PC-9 (cell line): ENCODE data around the gene NUP50. TPM values are rescaled to one million over a fixed set of nuclear protein-coding genes. Genes with fewer than 3 reads are reported as not detected.

Experiments used
- BruUV-seq: library from RNA; stranded (reverse); fragments of 400-500 nt; replicated peaks from 2 replicates; lab custom pipeline; 2021; lab: Mats Ljungman, UMichigan
- CTCF ChIA-PET: fragments of 300-600 bp; sonication (Branson Sonifier 250); formaldehyde crosslinking; loops from one replicate; lab custom pipeline; 2022; ENCODE audit warnings: antibody characterized with exemption; lab: Charles Lee
- POLR2A ChIA-PET: fragments of 300-600 bp; sonication (Branson Sonifier 250); formaldehyde crosslinking; loops from one replicate; lab custom pipeline; 2022; ENCODE audit warnings: antibody characterized with exemption; ENCODE audit not compliant: unreplicated experiment; lab: Charles Lee
- DNase-seq, 2 experiments: peaks; one replicate each; pipeline versions ENCODE4 v3.0.0 to v3.0.0-alpha.2; 2015 to 2022; ENCODE audit warnings: mixed read lengths in 1 of 2
- H2AFZ ChIP-seq: fragments of 200-600 bp; sonication (generic); 2 replicates; pipeline ENCODE4 v1.8.1; 2017; ENCODE audit warnings: antibody characterized with exemption
- H3F3A ChIP-seq: fragments of 200-600 bp; sonication (generic); 2 replicates; pipeline ENCODE4 v1.8.1; 2017; ENCODE audit warnings: antibody characterized with exemption, mild to moderate bottlenecking, low read depth; ENCODE audit not compliant: insufficient read depth
- H3K27ac ChIP-seq: fragments of 200-600 bp; sonication (generic); 2 replicates; pipeline ENCODE4 v1.6.1; 2016; ENCODE audit warnings: mixed run types
- H3K27me3 ChIP-seq: fragments of 200-600 bp; sonication (generic); 2 replicates; pipeline ENCODE4 v1.6.1; 2016; ENCODE audit warnings: low read depth, mixed run types; ENCODE audit not compliant: insufficient read depth
- H3K36me3 ChIP-seq: fragments of 200-600 bp; sonication (generic); 2 replicates; pipeline ENCODE4 v1.6.1; 2016; ENCODE audit warnings: low read depth, mixed run types
- H3K4me1 ChIP-seq: fragments of 200-600 bp; sonication (generic); replicated peaks from 2 replicates; pipeline ENCODE4 v1.6.1; 2016; ENCODE audit warnings: mixed run types; ENCODE audit not compliant: insufficient read depth
- H3K4me2 ChIP-seq: fragments of 200-600 bp; sonication (generic); 2 replicates; pipeline ENCODE4 v1.6.1; 2017; ENCODE audit warnings: mixed run types
- H3K4me3 ChIP-seq: fragments of 200-600 bp; sonication (generic); 2 replicates; pipeline ENCODE4 v1.6.1; 2016; ENCODE audit warnings: mixed run types
- H3K79me2 ChIP-seq: fragments of 200-600 bp; sonication (generic); 2 replicates; pipeline ENCODE4 v1.6.1; 2017; ENCODE audit warnings: low read depth, mixed run types
- H3K9me2 ChIP-seq: fragments of 200-600 bp; sonication (generic); 2 replicates; pipeline ENCODE4 v1.8.1; 2017; ENCODE audit warnings: mild to moderate bottlenecking; ENCODE audit not compliant: insufficient read depth
- H3K9me3 ChIP-seq: fragments of 200-600 bp; sonication (generic); 2 replicates; pipeline ENCODE4 v1.8.1; 2016; ENCODE audit warnings: low read depth; ENCODE audit not compliant: insufficient read depth
- H4K20me1 ChIP-seq: fragments of 200-600 bp; sonication (generic); 2 replicates; pipeline ENCODE4 v1.8.1; 2017; ENCODE audit not compliant: insufficient read depth
- EZH2 ChIP-seq: fragments of 200-600 bp; sonication (generic); IDR thresholded peaks from 2 replicates; pipeline ENCODE4 v1.8.0; 2017; ENCODE audit warnings: antibody characterized with exemption, low read depth
- intact Hi-C: fragments of 100-400 bp; cut with micrococcal nuclease; formaldehyde crosslinking; loops from one replicate; pipeline ENCODE4 v1.10.0; 2022; ENCODE audit not compliant: unreplicated experiment
- total RNA-seq: library from RNA; stranded (reverse); gene quantifications from 2 replicates; pipeline ENCODE4 v1.2.3, GENCODE V29; 2021
- TF ChIP-seq, protein P1 (sequence below): fragments of 200-600 bp; sonication (generic); conservative IDR thresholded peaks from 2 replicates; pipeline ENCODE4 v1.6.1; 2017; ENCODE audit warnings: mixed run types, antibody characterized with exemption, mild to moderate bottlenecking, moderate library complexity

The NUP50 gene
- total RNA-seq, 1 experiment from 2014 or later, result 84.0 TPM

DNA sequence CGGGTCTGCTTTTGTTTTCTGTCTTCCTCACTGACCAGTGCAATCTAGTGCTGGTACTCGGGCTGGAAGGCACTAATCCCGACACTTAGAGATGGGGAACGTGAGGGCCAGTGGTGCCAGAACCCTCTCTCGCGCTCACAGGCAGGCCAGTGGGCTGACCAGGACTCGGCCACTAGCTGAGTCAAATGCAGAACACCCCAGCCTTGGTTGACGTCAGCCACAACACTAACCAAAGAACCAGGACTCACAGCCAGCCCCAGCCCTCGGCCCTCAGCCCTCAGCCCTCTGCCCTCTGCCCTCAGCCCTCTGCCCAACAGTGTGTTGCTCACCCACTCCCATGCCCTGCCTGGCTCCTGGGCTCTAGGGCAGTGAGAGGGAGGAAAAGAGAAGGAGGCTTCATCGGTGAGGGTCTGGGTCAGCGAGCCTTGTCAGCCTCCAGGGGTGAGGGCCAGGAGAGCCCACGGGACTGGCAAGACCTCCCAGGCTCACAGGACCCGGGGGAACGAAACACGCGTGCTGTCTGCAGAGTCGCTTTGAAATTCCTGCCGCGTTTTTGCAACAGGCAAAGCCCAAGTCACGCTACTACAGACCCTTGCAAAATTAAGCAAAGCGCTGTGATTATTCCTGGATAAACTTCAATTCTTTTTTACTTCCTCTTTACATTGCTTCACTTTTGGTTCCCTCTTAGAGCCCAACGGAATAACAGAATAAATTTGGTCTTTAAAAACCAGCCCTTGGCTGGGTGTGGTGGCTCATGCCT, 49.4 kb downstream of the NUP50 start:
- H3K36me3 ChIP-seq, result no peaks in the 10 kb centered on the region
- peaks cover 11% of the 10 kb centered on the region; the same call in 1 of the 2 replicates for H4K20me1 ChIP-seq
- ChIA-PET CTCF (no interaction called here), POLR2A (no interaction called here)
- TF ChIP-seq EZH2, result no peak
- TF ChIP-seq, protein P1, sequence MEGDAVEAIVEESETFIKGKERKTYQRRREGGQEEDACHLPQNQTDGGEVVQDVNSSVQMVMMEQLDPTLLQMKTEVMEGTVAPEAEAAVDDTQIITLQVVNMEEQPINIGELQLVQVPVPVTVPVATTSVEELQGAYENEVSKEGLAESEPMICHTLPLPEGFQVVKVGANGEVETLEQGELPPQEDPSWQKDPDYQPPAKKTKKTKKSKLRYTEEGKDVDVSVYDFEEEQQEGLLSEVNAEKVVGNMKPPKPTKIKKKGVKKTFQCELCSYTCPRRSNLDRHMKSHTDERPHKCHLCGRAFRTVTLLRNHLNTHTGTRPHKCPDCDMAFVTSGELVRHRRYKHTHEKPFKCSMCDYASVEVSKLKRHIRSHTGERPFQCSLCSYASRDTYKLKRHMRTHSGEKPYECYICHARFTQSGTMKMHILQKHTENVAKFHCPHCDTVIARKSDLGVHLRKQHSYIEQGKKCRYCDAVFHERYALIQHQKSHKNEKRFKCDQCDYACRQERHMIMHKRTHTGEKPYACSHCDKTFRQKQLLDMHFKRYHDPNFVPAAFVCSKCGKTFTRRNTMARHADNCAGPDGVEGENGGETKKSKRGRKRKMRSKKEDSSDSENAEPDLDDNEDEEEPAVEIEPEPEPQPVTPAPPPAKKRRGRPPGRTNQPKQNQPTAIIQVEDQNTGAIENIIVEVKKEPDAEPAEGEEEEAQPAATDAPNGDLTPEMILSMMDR, result no peak
- no peaks in the 10 kb centered on the region for H3K27me3 ChIP-seq
- H3K9me2 ChIP-seq, result no peaks in the 10 kb centered on the region
- no TSS peak for BruUV-seq
- H3F3A ChIP-seq, result 0 out of 2 replicates have a peak, but pooled peaks cover 5% of the 10 kb centered on the region
- intact Hi-C loops, result no loop called here
- no peaks in the 10 kb centered on the region for H3K4me1 ChIP-seq
- H3K79me2 ChIP-seq, result no peaks in the 10 kb centered on the region
- H3K9me3 ChIP-seq, result no peaks in the 10 kb centered on the region
- peak overlapping the region; percentile 24; the same call in 1 of the 2 replicates for H3K4me3 ChIP-seq
- no peak overlapping the region for H2AFZ ChIP-seq
- no peak overlapping the region for H3K27ac ChIP-seq
- no peak for DNase-seq
- peak overlapping the region; percentile 69 for H3K4me2 ChIP-seq

DNA sequence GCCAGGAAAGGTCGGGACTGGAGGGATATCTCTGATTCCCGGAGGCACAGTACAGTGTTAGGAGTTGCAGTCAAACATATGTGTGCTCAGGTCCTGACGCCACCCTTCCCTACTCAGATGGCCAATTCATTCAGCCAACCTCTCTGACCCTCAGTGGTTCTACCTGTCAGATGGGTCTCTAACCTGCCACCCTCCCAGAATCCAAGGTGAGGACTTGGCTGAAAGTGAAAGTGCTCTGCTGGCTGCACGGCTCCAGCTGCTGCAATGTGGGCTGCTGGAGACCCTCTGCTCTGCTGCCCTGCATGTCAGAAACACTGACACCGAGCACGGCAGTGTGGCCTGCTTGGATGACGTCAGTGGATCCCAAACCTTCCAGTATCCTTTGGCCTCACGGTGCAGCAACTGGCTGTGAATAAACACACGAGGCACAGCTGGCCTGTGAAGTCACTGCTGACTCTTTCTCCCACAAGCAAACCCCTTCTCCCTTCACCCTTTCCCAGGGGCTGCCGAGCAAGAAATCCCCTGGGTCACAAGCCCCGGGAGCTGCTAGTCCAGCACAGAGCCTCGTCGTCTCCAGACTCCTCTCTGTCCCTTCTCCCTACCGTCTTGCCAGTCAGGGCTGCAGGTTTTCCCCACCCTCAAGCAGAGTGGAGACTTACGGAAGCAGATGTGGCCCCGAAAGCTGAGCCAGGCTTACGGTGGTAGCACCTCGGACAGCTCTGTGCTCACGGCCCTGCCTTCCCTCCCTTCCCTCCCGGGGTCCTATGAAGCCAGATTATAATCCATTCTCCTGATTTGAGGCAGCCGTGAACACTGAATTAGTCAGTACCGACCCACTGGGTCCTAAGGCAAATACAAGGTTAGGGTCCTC, 52.6 kb downstream of the NUP50 start:
- ChIA-PET POLR2A (no interaction called here), CTCF (interaction anchor here (0.6 kb wide), 1 partner anchor 761 kb away, joined by 7 read pairs; the partner anchor contains the start of gene WNT7B)
- Histone ChIP-seq H3K27me3 (no peaks in the 10 kb centered on the region), H3K4me2 (no peak overlapping the region), H2AFZ (no peak overlapping the region), H3K27ac (no peak overlapping the region), H3K4me3 (no peak overlapping the region), H4K20me1 (peaks cover 3% of the 10 kb centered on the region; the same call in 1 of the 2 replicates), H3K9me3 (no peaks in the 10 kb centered on the region), H3K9me2 (no peaks in the 10 kb centered on the region), H3K36me3 (no peaks in the 10 kb centered on the region), H3F3A (0 out of 2 replicates have a peak, but pooled peaks cover 5% of the 10 kb centered on the region), H3K79me2 (no peaks in the 10 kb centered on the region), H3K4me1 (no peaks in the 10 kb centered on the region)
- no peak for TF ChIP-seq EZH2
- TF ChIP-seq, protein P1, result no peak
- no TSS peak for BruUV-seq
- no peak for DNase-seq
- intact Hi-C loops, result no loop called here

DNA sequence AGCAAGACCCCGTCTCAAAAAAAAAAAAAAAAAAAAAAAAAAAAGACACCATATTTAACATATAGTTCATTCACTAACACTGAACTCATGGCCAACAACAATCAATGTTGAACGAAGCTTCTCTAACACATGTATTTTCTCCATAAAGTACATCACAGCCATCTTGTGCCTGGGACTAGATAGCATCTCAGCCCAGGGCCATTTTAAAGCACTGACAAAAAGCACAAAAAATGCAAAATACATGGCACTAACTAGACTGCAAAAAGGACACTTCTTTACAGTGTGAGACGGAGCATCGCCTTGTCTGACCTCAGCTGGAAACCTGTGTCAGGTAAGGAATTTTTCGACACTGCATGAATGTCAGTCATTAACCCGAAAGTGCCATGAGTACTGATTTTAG, 53.6 kb downstream of the NUP50 start:
- Histone ChIP-seq H3K79me2 (no peaks in the 10 kb centered on the region), H3K27me3 (no peaks in the 10 kb centered on the region), H3K9me2 (no peaks in the 10 kb centered on the region), H4K20me1 (peaks cover 3% of the 10 kb centered on the region; the same call in 1 of the 2 replicates), H3K27ac (no peak overlapping the region), H3K4me1 (no peaks in the 10 kb centered on the region), H3K4me3 (no peak overlapping the region), H3F3A (0 out of 2 replicates have a peak, but pooled peaks cover 5% of the 10 kb centered on the region), H3K4me2 (no peak overlapping the region), H3K9me3 (no peaks in the 10 kb centered on the region), H2AFZ (no peak overlapping the region), H3K36me3 (no peaks in the 10 kb centered on the region)
- TF ChIP-seq, protein P1, result no peak
- no peak for TF ChIP-seq EZH2
- ChIA-PET CTCF (no interaction called here), POLR2A (no interaction called here)
- no peak for DNase-seq
- BruUV-seq, result no TSS peak
- intact Hi-C loops, result no loop called here
